Esophagus squamous epithelium (tissue), 4 donors: ENCODE data around the gene LRWD1.
"Not testable (repeated sequence)": the region's sequence is repeated elsewhere in the genome, so short reads cannot be mapped to it uniquely, and the experiment has no call there.

Experiments
- CTCF ChIP-seq, 6 experiments: fragments of 450-650 bp in 4 of 6; fragments of 200-600 bp in 2 of 6; sonication (generic) in 2 of 6; IDR thresholded peaks; one replicate each; pipeline ENCODE4 v1.5.1; 2016 to 2019; ENCODE audit warnings: antibody characterized with exemption in 6 of 6, mild to moderate bottlenecking in 4 of 6, moderate library complexity in 4 of 6
- POLR2A ChIP-seq, 4 donors: fragments of 450-650 bp; IDR thresholded peaks; one replicate each; pipeline ENCODE4 v1.6.1; 2017; ENCODE audit warnings: antibody characterized with exemption in 4 of 4, mild to moderate bottlenecking in 4 of 4, moderate library complexity in 3 of 4

GRCh38 chr7:102511860-102512522, 47.2 kb downstream of the LRWD1 start:
- TF ChIP-seq POLR2A, CTCF (IDR thresholded peaks at IDR 0.05): not testable (repeated sequence)
